GM13976 (cell line): ENCODE results near the gene ERCC6L2.

Source experiments
- DNase-seq: peaks from one replicate; pipeline ENCODE4 v3.0.0; 2012; ENCODE audit warnings: low spot score
- in situ Hi-C: fragments of 300-500 bp; cut with MboI; formaldehyde crosslinking; loops from one replicate; pipeline ENCODE4 v1.12.0; 2022; ENCODE audit warnings: low sequenced_read_pairs, mixed read lengths, inconsistent platforms; ENCODE audit not compliant: unreplicated experiment
- TF ChIP-seq, protein P1 (sequence below): IDR thresholded peaks from 2 replicates; pipeline ENCODE4 v1.5.1; 2012; ENCODE audit warnings: borderline replicate concordance, mild to moderate bottlenecking; ENCODE audit not compliant: insufficient read depth; ENCODE audit errors: extremely low read depth, missing control alignments, control extremely low read depth

ERCC6L2 gene

DNA sequence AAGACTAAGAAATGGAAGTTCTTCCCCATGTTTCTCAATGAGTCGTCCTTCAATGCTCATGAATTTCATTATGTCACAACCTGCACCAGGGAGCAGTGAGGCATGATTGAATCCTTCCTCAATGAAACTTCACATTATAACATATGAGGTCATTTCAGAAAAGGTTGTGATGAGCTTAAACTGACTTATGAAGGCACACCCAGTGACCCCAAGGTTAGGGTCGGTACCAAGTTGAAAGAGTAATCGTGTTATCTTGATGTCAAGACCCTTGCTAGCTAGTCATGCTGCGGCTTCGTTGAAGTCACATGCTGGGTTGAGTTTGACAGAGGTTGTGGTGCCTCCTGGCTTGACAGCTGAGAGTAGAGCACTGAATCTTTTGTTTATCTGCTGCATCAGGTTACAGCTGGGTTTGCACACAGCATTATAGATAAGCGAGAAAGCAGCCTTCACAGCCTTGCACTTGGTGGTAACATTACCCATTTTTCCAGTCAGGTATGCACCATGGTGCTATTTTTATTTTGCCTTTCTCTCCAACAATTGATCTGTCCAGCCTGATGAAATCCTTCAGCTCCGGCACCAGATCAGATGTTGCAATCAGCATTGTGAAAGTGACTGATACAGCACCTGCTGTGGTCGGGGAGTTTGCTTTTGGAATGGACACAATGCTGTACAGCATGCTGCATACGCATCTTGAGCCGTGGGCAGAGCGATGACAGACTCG lies 133.2 kb downstream of the ERCC6L2 start:
- TF ChIP-seq, protein P1, sequence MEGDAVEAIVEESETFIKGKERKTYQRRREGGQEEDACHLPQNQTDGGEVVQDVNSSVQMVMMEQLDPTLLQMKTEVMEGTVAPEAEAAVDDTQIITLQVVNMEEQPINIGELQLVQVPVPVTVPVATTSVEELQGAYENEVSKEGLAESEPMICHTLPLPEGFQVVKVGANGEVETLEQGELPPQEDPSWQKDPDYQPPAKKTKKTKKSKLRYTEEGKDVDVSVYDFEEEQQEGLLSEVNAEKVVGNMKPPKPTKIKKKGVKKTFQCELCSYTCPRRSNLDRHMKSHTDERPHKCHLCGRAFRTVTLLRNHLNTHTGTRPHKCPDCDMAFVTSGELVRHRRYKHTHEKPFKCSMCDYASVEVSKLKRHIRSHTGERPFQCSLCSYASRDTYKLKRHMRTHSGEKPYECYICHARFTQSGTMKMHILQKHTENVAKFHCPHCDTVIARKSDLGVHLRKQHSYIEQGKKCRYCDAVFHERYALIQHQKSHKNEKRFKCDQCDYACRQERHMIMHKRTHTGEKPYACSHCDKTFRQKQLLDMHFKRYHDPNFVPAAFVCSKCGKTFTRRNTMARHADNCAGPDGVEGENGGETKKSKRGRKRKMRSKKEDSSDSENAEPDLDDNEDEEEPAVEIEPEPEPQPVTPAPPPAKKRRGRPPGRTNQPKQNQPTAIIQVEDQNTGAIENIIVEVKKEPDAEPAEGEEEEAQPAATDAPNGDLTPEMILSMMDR = no peak
- in situ Hi-C loops = no loop called here
- DNase-seq = peak; percentile 27

GRCh38 chr9:96009223-96009602 lies 133.7 kb downstream of the ERCC6L2 start:
- TF ChIP-seq, protein P1 = no peak
- DNase-seq = no peak
- in situ Hi-C loops = no loop called here

DNA sequence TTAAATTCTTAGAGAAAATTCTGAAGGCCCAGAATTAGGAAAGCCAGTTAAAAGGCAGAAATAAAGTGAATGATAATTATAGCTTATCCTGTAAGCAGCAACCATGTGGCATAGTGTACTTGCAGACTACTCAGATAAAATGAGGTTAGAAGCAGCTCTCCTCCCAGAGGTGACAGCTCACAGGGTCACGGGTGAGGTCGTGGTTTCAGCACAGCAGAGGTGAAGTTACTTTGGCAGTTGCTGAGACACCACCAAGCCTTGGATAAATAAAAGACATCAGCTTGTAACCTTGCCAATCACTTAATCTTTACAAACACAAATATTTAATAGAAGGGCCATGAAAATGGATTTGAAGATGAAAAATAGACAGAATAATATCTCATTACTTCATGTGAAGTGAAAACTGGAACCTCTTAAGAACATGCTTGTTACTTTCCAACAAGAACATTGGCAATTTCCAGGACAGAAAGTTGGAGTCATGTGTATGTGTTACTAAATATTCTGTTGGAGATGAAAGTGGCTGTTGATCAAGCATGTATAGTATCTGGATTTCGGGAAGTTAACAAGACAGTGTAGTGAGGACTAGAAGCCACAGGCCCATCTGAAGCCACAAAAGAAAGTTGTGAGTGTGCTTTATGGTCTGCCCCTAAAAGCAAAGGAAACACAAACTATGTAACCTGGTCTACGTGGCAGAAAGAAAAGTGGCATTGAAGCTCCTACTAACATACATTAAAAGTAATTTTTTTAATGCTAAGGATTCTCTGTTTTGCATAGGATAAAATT lies 134.4 kb downstream of the ERCC6L2 start:
- TF ChIP-seq, protein P1 = no peak

DNA sequence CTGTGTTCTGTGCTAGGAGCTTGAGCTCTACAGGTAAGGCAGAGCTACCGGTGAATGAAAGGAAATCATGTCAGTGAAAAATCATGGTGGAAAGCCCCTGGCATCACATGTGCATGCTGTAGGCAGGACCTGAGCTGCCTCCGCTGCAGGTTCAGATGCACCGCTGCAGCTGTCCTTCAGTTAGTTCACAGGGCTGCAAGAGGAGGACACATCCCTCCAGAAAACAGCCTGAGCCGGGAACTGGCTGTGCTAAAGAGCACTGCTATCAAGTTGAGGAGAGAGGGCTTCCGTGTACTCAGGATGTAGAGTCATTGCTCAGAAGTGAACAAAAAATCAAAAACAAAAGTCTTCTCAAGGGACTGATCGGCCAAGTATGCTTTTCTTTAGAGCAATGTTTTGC lies 138.6 kb downstream of the ERCC6L2 start:
- DNase-seq = no peak
- in situ Hi-C loops = no loop called here
- TF ChIP-seq, protein P1 = no peak

More for the DNA sequence above, 134.4 kb downstream of the ERCC6L2 start:
- peak; percentile 47 for DNase-seq
- in situ Hi-C loops = no loop called here

DNA sequence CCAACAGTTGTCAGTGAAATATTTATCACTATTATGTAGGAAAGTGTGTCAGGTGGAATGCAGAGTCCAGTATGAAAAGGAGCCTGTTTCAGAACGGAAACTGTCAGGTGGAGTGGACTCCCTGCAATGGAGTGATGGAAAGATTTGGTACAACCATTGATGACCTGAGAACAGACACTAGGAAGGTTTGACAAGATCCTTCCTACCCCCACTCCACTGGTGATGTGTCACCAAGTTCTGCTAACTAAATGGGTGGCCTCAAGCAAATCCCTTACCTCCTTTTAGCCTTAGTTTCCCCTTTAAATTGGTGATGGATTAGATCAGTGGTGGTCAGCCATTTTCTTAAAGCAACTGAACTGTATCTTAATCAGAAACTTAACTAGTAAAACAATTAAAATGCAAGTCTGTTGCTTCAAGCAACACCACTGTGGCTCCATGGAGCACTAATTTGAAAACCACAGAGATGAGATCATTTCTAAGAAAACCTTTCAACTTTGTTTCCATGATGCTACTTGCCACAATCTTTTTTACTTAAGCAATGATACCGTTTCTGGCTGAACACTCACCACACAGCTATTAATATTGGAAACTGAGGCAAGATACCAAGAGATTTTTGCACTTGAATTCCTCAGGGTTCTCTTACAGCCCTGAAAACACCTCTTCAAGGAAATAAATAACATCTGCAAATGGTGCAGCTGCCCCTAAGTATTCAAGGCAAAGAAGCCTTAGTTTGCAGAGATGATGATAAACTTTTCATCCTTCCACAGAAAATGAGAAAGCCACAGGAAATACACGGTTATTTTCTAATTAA lies 140.6 kb downstream of the ERCC6L2 start:
- DNase-seq = peak; percentile 71
- TF ChIP-seq, protein P1 = no peak
- in situ Hi-C loops = no loop called here
